ENCODE data around the gene PKNOX2.

GRCh38 chr11:125303694-125304093 lies 139.1 kb downstream of the PKNOX2 start:
- TF ChIP-seq CTCF (IDR thresholded peaks at IDR 0.05) (no peak), EP300 (IDR thresholded peaks at IDR 0.05) (no peak), POLR2AphosphoS5 (IDR thresholded peaks at IDR 0.05) (no peak)

Data from suprapubic skin (tissue), 4 donors.